ENCODE measurements around the gene ELOVL5. TPM values are rescaled to one million over a fixed set of nuclear protein-coding genes. Genes with fewer than 3 reads are reported as not detected.
A peak's percentile ranks its signal among the peaks of the same experiment; 100 is the strongest.
"Not testable (repeated sequence)": the region's sequence is repeated elsewhere in the genome, so short reads cannot be mapped to it uniquely, and the experiment has no call there.

ELOVL5 gene
- total RNA-seq, 1 donor from 2014 or later, result 67.1 TPM

DNA sequence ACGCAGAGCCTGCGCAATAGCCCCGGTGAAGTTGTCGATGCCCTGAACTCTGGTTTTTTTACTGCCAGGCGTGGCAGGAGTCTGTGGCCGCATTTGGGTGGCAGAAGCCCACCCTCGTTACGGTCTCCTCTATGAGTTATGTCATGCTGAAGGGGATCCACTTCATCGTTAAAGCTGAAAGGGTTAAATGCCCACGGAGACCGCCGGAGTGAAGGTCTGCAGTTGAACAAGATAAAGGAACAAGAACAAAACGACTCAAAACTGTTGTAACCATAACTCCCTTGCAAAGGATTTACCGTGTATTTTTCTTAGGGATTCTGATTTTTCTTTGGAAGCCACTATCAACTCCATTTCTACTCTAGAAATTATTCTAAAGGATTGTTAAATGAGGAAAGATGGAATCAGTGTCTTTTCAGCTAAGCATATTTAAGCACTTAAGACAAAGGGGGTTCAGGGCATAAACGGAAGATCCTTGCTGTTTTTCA is 501 bp upstream of the ELOVL5 start:
- DNase-seq (ENCODE audit: low spot score, unreplicated experiment), result no peak
- TF ChIP-seq, protein P1, sequence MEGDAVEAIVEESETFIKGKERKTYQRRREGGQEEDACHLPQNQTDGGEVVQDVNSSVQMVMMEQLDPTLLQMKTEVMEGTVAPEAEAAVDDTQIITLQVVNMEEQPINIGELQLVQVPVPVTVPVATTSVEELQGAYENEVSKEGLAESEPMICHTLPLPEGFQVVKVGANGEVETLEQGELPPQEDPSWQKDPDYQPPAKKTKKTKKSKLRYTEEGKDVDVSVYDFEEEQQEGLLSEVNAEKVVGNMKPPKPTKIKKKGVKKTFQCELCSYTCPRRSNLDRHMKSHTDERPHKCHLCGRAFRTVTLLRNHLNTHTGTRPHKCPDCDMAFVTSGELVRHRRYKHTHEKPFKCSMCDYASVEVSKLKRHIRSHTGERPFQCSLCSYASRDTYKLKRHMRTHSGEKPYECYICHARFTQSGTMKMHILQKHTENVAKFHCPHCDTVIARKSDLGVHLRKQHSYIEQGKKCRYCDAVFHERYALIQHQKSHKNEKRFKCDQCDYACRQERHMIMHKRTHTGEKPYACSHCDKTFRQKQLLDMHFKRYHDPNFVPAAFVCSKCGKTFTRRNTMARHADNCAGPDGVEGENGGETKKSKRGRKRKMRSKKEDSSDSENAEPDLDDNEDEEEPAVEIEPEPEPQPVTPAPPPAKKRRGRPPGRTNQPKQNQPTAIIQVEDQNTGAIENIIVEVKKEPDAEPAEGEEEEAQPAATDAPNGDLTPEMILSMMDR (IDR thresholded peaks at IDR 0.05; ENCODE audit: unreplicated experiment), result no peak
- H3K9me3 Mint-ChIP-seq (ENCODE audit: low read depth), result no peaks in the 10 kb centered on the region
- H3K27ac Mint-ChIP-seq, result peak overlapping the region; percentile 97
- H3K36me3 Mint-ChIP-seq (ENCODE audit: insufficient read depth), result peaks cover 3% of the 10 kb centered on the region
- peaks cover 37% of the 10 kb centered on the region for H3K27me3 Mint-ChIP-seq
- H3K4me1 Mint-ChIP-seq (ENCODE audit: low read depth), result peaks cover 12% of the 10 kb centered on the region
- peak overlapping the region; percentile 87 for H3K4me3 Mint-ChIP-seq (ENCODE audit: low read depth)

DNA sequence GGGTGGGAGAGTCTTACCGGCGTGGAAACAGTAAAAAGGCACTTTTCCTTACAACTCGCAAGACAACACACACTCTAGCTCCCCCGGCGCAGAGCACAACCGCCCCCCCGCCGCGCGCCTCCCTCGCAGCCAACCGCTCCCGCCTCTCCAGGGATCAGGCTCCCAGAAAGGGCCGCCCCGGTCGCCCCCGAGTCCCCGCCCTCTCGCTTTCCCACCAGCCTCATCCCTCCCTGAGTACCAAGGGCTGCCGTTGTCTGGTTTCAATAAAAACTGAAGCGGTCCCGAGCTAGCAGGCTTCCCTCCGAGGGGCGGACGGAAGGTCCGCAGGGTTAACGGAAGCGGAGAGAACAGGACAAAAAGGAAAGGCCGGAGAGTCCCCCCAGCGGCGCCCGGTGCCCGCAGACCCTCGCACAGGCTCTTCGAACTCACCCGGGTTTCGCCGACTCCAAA is 804 bp downstream of the ELOVL5 start:
- Mint-ChIP-seq H3K36me3 (ENCODE audit: insufficient read depth) (peaks cover 3% of the 10 kb centered on the region), H3K4me3 (ENCODE audit: low read depth) (peak overlapping the region; percentile 87), H3K4me1 (ENCODE audit: low read depth) (peaks cover 12% of the 10 kb centered on the region), H3K27ac (peak overlapping the region; percentile 92), H3K9me3 (ENCODE audit: low read depth) (no peaks in the 10 kb centered on the region), H3K27me3 (peaks cover 26% of the 10 kb centered on the region)
- peak; percentile 42 for DNase-seq (ENCODE audit: low spot score, unreplicated experiment)
- TF ChIP-seq, protein P1 (IDR thresholded peaks at IDR 0.05; ENCODE audit: unreplicated experiment), result no peak

DNA sequence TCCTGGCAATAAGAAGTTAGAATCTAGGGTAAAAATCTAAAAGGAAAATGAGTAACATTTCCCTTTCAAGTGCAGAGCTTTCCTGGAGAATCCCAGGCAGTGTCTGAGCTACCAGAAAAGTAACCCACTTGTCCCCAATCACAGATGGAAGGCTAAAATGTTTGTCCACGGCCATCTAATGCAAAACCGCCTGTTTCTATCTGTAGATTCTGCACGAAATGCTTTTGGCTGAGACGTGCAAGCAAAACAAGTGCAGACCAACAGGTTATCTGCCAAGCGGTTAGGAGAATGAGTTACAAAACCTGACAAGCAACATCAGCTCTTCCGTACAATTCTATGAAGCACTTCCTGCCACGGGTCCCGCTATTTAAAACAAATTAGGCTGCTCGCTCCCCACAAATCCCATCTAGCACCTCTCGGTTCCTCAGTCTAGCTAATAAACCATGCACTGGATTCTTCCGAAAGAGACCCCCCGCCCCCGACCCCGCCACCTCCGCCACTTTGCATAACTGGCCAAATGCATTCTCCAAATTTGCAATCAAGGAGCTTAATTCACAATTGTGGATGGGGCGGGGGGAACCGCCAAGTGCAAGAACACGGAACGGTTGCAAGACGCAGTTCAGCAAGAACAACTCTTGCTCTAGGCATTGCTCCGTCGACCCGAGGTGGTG is 1.4 kb downstream of the ELOVL5 start:
- Mint-ChIP-seq H3K9me3 (ENCODE audit: low read depth) (no peaks in the 10 kb centered on the region), H3K4me1 (ENCODE audit: low read depth) (peaks cover 12% of the 10 kb centered on the region), H3K4me3 (ENCODE audit: low read depth) (peak overlapping the region; percentile 87), H3K27ac (peak overlapping the region; percentile 92), H3K36me3 (ENCODE audit: insufficient read depth) (peaks cover 3% of the 10 kb centered on the region), H3K27me3 (peaks cover 20% of the 10 kb centered on the region)
- TF ChIP-seq, protein P1 (IDR thresholded peaks at IDR 0.05; ENCODE audit: unreplicated experiment), result no peak
- no peak for DNase-seq (ENCODE audit: low spot score, unreplicated experiment)

DNA sequence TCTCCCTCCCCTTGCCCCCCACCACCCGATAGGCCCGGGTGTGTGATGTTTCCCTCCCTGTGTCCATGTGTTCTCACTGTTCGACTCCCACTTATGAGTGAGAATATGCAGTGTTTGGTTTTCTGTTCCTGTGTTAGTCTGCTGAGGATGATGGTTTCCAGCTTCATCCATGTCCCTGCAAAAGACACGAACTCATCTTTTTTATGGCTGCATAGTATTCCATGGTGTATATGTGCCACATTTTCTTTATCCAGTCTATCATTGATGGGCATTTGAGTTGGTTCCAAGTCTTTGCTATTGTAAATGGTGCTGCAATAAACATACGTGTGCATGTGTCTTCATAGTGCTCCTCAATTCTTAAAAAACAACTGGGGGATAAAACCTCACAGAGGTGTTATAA is 2.7 kb downstream of the ELOVL5 start:
- Mint-ChIP-seq H3K27me3 (peaks cover 14% of the 10 kb centered on the region), H3K4me3 (ENCODE audit: low read depth) (peak overlapping the region; percentile 87), H3K4me1 (ENCODE audit: low read depth) (peaks cover 12% of the 10 kb centered on the region)
- H3K9me3 Mint-ChIP-seq (ENCODE audit: low read depth); H3K27ac Mint-ChIP-seq; H3K36me3 Mint-ChIP-seq (ENCODE audit: insufficient read depth); DNase-seq (ENCODE audit: low spot score, unreplicated experiment): not testable (repeated sequence)

DNA sequence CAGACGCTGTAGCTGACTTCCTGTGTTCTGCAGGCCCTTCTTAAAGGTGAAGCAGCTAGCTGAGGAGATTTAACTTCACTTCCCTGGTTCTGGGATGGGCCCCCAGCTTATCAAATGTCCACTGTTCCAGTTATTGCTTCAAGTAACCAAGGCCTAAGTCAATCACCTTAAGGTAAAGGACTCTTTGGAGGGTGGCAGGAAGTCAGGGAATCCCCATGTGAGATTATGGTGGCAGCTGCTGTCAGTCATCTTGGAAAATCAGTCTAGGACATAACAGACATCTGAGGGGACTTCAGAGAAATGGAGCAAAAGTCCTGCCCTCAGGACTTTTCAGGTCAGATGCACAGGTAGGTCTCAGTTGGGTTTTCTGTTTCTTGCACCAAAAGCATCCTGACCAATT is 3.8 kb downstream of the ELOVL5 start:
- Mint-ChIP-seq H3K4me1 (ENCODE audit: low read depth) (peaks cover 12% of the 10 kb centered on the region), H3K27ac (no peak overlapping the region), H3K27me3 (peaks cover 5% of the 10 kb centered on the region), H3K9me3 (ENCODE audit: low read depth) (no peaks in the 10 kb centered on the region), H3K36me3 (ENCODE audit: insufficient read depth) (peaks cover 3% of the 10 kb centered on the region), H3K4me3 (ENCODE audit: low read depth) (no peak overlapping the region)
- TF ChIP-seq, protein P1 (IDR thresholded peaks at IDR 0.05; ENCODE audit: unreplicated experiment), result no peak
- DNase-seq (ENCODE audit: low spot score, unreplicated experiment), result no peak

DNA sequence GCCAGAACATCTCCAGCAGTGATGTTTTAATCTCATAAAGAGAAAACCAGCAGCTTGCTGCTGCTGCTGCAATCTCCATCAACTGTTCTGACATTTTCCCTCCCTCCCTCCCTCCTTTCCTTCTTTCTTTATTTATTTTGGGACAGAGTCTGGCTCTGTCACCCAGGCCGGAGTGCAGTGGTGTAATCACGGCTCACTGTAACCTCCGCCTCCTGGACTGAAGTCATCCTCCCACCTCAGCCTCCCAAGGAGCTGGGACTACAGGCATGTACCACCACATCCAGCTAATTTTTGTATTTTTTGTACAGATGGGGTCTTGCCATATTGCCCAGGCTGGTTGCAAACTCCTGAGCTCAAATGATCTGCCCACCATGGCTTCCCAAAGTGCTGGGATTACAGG is 5.7 kb downstream of the ELOVL5 start:
- Mint-ChIP-seq H3K9me3 (ENCODE audit: low read depth) (no peaks in the 10 kb centered on the region), H3K36me3 (ENCODE audit: insufficient read depth) (peaks cover 3% of the 10 kb centered on the region), H3K27me3 (no peaks in the 10 kb centered on the region), H3K27ac (no peak overlapping the region), H3K4me1 (ENCODE audit: low read depth) (peaks cover 12% of the 10 kb centered on the region), H3K4me3 (ENCODE audit: low read depth) (no peak overlapping the region)
- TF ChIP-seq, protein P1 (IDR thresholded peaks at IDR 0.05; ENCODE audit: unreplicated experiment), result no peak
- no peak for DNase-seq (ENCODE audit: low spot score, unreplicated experiment)
